DND-41 (cell line): ENCODE data around the gene SCRN2.

ENCODE experiments used
- CTCF ChIP-seq: IDR thresholded peaks from 2 replicates; pipeline ENCODE4 v1.5.1; 2012; ENCODE audit warnings: borderline replicate concordance, low read length, moderate library complexity, mild to moderate bottlenecking; ENCODE audit not compliant: poor library complexity, severe bottlenecking; ENCODE audit errors: extremely low read depth
- EZH2 ChIP-seq: IDR thresholded peaks from 3 replicates; pipeline ENCODE4 v1.6.1; 2012; ENCODE audit warnings: borderline replicate concordance, low read depth, mild to moderate bottlenecking, moderate library complexity, low read length, inconsistent platforms; ENCODE audit not compliant: severe bottlenecking

GRCh38 chr17:47819475-47819874 is 21.6 kb downstream of the SCRN2 start:
- TF ChIP-seq CTCF (no peak), EZH2 (no peak)
